Measurements from ENCODE around the gene CXCL6.

The CXCL6 gene

DNA sequence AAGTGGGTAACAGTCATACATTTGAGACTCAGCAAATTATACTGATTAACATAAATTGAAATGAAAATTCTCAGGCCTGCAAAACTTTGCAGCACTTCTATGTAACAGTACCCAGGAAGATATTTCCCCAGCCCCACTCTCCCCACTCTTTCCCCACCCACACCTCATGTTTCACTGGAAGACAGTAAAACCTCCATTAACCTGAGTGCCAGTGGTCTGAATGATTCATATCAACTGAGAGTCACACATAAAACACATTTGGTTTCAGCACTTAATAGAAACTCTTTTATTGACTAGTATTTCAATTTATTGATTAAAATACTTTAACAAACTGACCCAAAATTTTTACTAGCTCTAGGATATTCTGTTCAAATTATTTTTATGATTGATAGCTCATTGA is 6.9 kb downstream of the CXCL6 start:
- DNase-seq, result no peak

DNA sequence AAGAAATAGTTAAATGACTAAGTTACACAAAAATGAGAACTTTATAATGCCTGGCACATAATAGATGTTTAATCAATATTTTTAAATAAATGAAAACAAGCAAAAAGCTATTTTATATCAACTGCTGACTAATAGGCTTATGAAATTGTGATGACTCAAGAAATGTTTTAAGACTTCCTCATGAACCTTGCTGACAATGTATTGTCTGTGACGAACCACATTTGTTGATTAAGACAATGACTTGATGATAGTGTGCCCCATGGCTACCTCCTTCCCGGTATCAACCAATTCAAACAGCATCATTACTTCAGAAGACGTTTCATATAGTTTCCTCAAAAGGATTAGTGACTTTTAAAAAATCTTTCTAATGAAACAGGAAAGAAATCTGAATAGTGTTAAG is 7.9 kb downstream of the CXCL6 start:
- no peak for DNase-seq

GRCh38 chr4:73844806-73845205 is 8.3 kb downstream of the CXCL6 start:
- no peak for DNase-seq

GRCh38 chr4:73847526-73848182 is 11.2 kb downstream of the CXCL6 start:
- DNase-seq, result no peak

- DNase-seq, result no peak
Measured at GRCh38 chr4:73848183-73848777, 11.8 kb downstream of the CXCL6 start.

DNA sequence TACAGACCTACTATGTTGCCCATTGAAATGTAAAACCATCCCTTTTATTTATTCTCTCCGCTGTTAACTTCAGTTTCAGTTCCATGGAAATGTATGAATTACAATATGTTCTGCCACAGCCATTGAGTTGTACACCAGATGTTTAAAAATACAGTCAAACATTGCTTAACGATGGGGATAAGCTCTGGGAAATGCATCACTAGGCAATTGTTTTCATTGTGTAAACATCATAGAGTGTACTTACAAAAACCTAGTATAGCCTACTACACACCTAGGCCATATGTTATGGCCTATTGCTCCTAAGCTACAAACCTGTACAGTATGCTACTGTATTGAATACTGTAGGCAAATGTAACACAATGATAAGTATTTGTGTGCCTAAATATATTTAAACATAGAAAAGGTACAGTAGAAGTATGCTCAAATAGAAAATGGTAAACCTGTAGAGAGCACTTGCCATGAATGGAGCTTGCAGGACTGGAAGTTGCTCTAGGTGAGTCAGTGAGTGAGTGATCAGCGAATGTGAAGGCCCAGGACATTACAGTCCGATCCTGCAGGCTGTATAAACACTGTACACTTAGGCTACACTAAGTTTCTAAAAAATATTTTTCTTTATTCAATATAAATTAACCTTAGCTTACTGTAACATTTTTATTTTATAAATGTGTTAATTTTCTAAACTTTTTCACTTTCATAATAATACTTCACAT is 13.9 kb downstream of the CXCL6 start:
- DNase-seq, result no peak

DNA sequence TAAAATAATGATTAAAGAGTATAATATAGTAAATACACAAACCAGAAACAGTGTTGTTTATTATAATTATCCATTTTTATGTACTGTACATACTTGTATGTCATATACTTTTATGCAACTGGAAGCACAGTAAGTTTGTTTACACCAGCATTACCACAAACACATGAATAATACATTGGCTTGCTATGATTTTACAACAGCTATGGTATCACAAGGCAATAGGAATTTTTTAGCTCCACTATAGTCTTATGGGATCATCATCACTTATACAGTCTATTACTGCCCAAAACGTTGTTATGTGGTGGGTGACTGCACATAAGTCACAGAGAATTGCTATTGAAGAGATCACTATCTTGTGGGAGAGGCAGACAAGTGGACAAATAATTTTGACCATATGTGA is 14.8 kb downstream of the CXCL6 start:
- DNase-seq, result no peak

DNA sequence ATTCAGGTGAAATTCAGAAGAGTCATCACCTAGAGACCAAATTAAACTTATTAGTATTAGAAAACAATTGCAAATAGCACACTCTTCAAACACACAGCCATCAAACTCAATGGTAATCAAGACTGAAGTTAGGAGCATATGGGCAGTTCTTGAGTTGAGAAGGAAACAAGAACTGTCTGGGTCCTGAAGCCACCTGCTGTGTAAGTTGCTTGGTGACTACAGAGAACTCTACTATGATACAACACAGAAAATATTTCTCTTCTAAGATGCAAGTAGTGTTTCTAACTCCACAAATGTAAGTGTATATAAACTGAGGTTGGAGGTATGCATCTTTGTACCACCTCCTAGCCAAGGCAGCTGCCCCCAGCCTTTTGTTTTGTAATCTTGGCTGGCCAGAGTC is 16.3 kb downstream of the CXCL6 start:
- no peak for DNase-seq

DNA sequence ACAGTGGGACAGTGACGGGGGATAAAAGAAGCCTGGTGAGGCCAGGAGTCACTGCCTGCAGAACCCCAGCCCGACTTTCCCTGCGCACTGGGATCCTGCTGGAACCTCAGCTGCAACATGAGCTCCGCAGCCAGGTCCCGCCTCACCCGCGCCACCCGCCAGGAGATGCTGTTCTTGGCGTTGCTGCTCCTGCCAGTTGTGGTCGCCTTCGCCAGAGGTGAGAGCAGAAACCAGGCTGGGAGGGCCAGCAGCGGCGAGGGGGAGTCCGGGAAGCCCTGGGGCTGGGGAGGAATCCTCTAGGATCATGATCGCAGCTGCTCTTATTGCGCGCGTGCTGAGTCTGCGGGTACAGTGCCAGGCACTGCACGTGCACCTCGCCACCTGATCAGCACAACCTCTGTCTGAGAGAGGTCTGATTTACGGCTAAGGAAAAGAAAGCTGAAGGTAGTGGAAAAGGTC is 16.8 kb downstream of the CXCL6 start, which contains the start of gene PF4V1:
TSS of gene PF4V1 (plus strand) at position 51 of the 459 bp plus-strand sequence. CDS start at position 118, 67 bp downstream.
- no peak for DNase-seq

- DNase-seq, result no peak
Measured at GRCh38 chr4:73853718-73854473, 17.4 kb downstream of the CXCL6 start.

GRCh38 chr4:73855406-73855805 is 18.9 kb downstream of the CXCL6 start:
- no peak for DNase-seq

- DNase-seq, result no peak
Measured at GRCh38 chr4:73856518-73856917, 20.0 kb downstream of the CXCL6 start.

DNA sequence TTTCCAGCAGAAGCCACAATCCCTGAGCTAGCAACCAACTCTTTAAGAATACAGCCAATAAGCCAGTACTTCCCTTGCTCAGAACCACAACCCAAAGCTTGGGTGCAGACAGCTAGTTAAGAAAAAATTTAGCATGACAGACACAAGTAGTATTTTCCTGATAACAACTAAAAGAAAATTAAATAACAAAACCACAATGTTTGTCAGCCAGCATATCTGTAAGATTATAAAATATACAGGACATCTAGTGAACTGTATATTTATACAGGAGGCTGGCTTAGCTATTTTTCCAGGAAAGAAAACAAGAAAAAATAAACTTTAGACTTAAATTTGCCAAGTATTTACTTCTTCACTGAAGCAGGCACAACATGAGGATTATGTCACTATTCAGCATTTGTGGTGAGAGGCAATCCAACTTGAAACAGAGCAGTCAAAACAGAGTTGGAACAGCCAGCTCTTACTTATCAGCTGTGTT is 23.2 kb downstream of the CXCL6 start:
- DNase-seq, result no peak

DNA sequence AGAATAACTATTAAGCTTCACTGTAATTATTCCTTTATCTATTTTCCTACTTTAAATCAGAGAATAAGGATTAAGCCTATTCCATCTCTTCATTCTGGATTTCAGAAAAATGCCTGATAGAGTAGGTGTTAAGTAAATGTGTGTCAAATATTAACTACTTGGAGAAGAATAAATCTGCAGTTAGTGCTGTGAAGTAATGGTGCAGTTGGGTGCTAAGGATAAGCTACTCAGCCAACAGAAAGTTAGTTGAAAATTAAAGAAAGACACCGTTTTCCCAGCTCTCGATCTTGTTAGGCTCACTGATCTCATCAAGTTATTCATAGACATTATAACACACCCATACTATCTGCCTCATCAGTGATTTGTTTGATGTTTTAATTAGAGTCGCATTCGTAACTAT is 23.7 kb downstream of the CXCL6 start:
- no peak for DNase-seq

- DNase-seq, result no peak
Measured at GRCh38 chr4:73860917-73861316, 24.4 kb downstream of the CXCL6 start.

- no peak for DNase-seq
Measured at GRCh38 chr4:73862322-73862721, 25.8 kb downstream of the CXCL6 start.

GRCh38 chr4:73864365-73864764 is 27.9 kb downstream of the CXCL6 start:
- no peak for DNase-seq

DNA sequence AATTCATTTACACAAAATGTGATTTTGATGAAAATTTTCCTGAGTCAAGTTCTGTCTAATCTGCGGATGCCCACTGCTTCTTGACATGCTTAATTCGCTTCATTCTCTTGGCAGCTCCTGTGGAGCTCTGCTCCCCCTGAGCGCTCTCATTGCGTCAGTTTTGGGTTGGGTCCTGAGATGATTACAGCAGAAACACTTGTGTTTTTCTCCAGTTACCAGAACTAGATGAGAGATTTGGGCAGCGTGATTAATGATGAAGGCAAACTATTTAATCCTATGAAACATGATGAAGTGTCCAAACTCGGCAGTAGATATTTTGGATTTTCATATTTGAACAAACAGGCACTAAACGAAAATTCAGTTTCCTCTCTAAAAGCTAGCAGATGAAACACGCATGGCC is 28.5 kb downstream of the CXCL6 start:
- no peak for DNase-seq

DNA sequence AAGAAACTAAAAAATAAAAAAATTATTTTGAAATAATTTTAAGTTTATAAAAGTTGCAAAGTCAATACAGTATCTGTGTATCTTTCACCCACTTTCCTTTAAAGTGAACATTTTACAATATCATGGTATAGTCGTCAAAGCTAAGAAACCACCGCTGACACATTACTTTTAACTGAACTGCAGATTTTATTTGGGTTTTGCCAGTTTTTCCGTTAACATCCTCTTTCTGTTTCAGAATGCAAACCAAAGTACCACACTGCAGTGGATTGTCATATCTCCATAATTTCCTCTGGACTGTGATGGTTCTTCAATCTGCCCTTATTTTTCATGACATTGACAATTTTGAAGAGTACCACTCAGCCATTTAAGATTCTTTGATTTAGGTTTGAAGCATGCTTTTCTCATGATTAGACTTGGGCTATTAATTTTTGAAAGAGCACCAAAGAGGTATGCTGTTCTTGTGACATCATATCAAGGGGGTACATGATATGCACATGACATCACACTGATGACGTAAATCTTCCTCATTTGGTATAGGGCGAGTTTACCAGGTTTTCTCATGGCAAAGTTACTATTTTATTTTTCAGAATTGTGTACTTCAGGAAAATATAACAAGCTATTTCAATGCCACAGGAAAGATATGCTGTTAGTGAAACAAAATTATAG is 29.1 kb downstream of the CXCL6 start:
- DNase-seq, result no peak

- no peak for DNase-seq
Measured at GRCh38 chr4:73866246-73866645, 29.8 kb downstream of the CXCL6 start.

- no peak for DNase-seq
Measured at GRCh38 chr4:73867783-73868182, 31.3 kb downstream of the CXCL6 start.

- no peak for DNase-seq
Measured at GRCh38 chr4:73868206-73869129, 32.0 kb downstream of the CXCL6 start.

Measured in NCI-H1105 (cell line).